Upper lobe of right lung (tissue), 1 donor: ENCODE results near the gene PAPOLA. TPM values are rescaled to one million over a fixed set of nuclear protein-coding genes. Genes with fewer than 3 reads are reported as not detected.

ENCODE experiments used
- ATAC-seq: fragments of 200-7000 bp; cut with Tn5 transposase; one replicate; pipeline ENCODE4 v1.9.1; 2020; ENCODE audit warnings: mild to moderate bottlenecking, moderate library complexity
- DNase-seq: peaks from one replicate; pipeline ENCODE4 v3.0.0-alpha.2; 2020
- H3K27ac ChIP-seq: fragments of 200-600 bp; one replicate; pipeline ENCODE4 v1.8.0; 2022
- H3K27me3 ChIP-seq: fragments of 200-600 bp; one replicate; pipeline ENCODE4 v1.8.0; 2022; ENCODE audit warnings: mild to moderate bottlenecking
- H3K36me3 ChIP-seq: fragments of 200-600 bp; one replicate; pipeline ENCODE4 v1.8.0; 2022
- H3K4me1 ChIP-seq: fragments of 200-600 bp; one replicate; pipeline ENCODE4 v1.8.0; 2022
- H3K4me3 ChIP-seq: fragments of 200-600 bp; one replicate; pipeline ENCODE4 v1.8.0; 2022; ENCODE audit warnings: mild to moderate bottlenecking
- H3K9me3 ChIP-seq: fragments of 200-600 bp; one replicate; pipeline ENCODE4 v1.8.0; 2022
- CTCF ChIP-seq: fragments of 200-600 bp; IDR thresholded peaks from one replicate; pipeline ENCODE4 v1.8.0; 2022; ENCODE audit warnings: antibody characterized with exemption
- intact Hi-C: fragments of 100-400 bp; cut with DNase I; formaldehyde crosslinking; loops from one replicate; pipeline ENCODE4 v1.11.0; 2022
- total RNA-seq: library from RNA; stranded (reverse); fragmentation: NEBNext Ultra II Directional; extraction: Animal tissue kit (Norgen Biotek cat#: 25700); gene quantifications from one replicate; pipeline ENCODE4 v1.2.1, GENCODE V29; 2021
- donor health status: DM: no; HTN: yes; CAD: no; lungs with severe emphysema.

Gene PAPOLA
- total RNA-seq, 1 donor from 2014 or later, result 153 TPM

- no peak for ATAC-seq
- Histone ChIP-seq H3K27me3 (peaks cover 6% of the 10 kb centered on the region), H3K27ac (no peak overlapping the region), H3K4me3 (no peak overlapping the region), H3K4me1 (no peaks in the 10 kb centered on the region), H3K9me3 (no peaks in the 10 kb centered on the region), H3K36me3 (no peaks in the 10 kb centered on the region)
- TF ChIP-seq CTCF, result no peak
- intact Hi-C loops, result no loop called here
- peak; percentile 36 for DNase-seq
Observed at GRCh38 chr14:96583569-96584041, 81.4 kb downstream of the PAPOLA start.

- no peaks in the 10 kb centered on the region for H3K36me3 ChIP-seq
- H3K9me3 ChIP-seq, result no peaks in the 10 kb centered on the region
- intact Hi-C loops, result no loop called here
- peak; percentile 64 for DNase-seq
- TF ChIP-seq CTCF, result no peak
- peaks cover 6% of the 10 kb centered on the region for H3K27me3 ChIP-seq
- no peaks in the 10 kb centered on the region for H3K4me1 ChIP-seq
- no peak overlapping the region for H3K27ac ChIP-seq
- no peak overlapping the region for H3K4me3 ChIP-seq
- peak; percentile 59 for ATAC-seq
Observed at GRCh38 chr14:96584199-96584906, 82.2 kb downstream of the PAPOLA start.

- H3K4me1 ChIP-seq, result no peaks in the 10 kb centered on the region
- no peaks in the 10 kb centered on the region for H3K36me3 ChIP-seq
- ATAC-seq (no peak), DNase-seq (no peak)
- H3K27ac ChIP-seq, result no peak overlapping the region
- peaks cover 6% of the 10 kb centered on the region for H3K27me3 ChIP-seq
- intact Hi-C loops, result no loop called here
- H3K4me3 ChIP-seq, result no peak overlapping the region
- H3K9me3 ChIP-seq, result no peaks in the 10 kb centered on the region
- no peak for TF ChIP-seq CTCF
Observed at GRCh38 chr14:96584907-96585671, 82.9 kb downstream of the PAPOLA start.

- H3K4me3 ChIP-seq, result no peak overlapping the region
- DNase-seq (no peak), ATAC-seq (no peak)
- no peaks in the 10 kb centered on the region for H3K4me1 ChIP-seq
- intact Hi-C loops, result no loop called here
- TF ChIP-seq CTCF, result no peak
- H3K36me3 ChIP-seq, result no peaks in the 10 kb centered on the region
- H3K9me3 ChIP-seq, result no peaks in the 10 kb centered on the region
- H3K27ac ChIP-seq, result no peak overlapping the region
- H3K27me3 ChIP-seq, result peaks cover 6% of the 10 kb centered on the region
Observed at GRCh38 chr14:96585672-96586013, 83.5 kb downstream of the PAPOLA start.

GRCh38 chr14:96586056-96586455, 83.9 kb downstream of the PAPOLA start:
- TF ChIP-seq CTCF, result no peak
- H3K4me1 ChIP-seq, result no peaks in the 10 kb centered on the region
- ATAC-seq, result no peak
- H3K4me3 ChIP-seq, result no peak overlapping the region
- no peak overlapping the region for H3K27ac ChIP-seq
- H3K36me3 ChIP-seq, result no peaks in the 10 kb centered on the region
- no peak for DNase-seq
- intact Hi-C loops, result no loop called here
- peaks cover 6% of the 10 kb centered on the region for H3K27me3 ChIP-seq
- no peaks in the 10 kb centered on the region for H3K9me3 ChIP-seq
